HUES64 (cell line): Measurements from ENCODE around the gene TIMM17B.

Source experiments
- H3K27ac ChIP-seq: 2 replicates; pipeline ENCODE4 v1.7.0; 2013; ENCODE audit warnings: low read depth, low read length, inconsistent platforms
- H3K27me3 ChIP-seq: 2 replicates; pipeline ENCODE4 v1.6.1; 2013; ENCODE audit warnings: mild to moderate bottlenecking, low read length; ENCODE audit not compliant: insufficient read depth
- H3K36me3 ChIP-seq: 2 replicates; pipeline ENCODE4 v1.6.1; 2013; ENCODE audit warnings: mild to moderate bottlenecking, low read length; ENCODE audit not compliant: insufficient read depth
- H3K4me1 ChIP-seq: 2 replicates; pipeline ENCODE4 v1.6.1; 2013; ENCODE audit warnings: mild to moderate bottlenecking, low read length, moderate library complexity; ENCODE audit not compliant: insufficient read depth
- H3K4me3 ChIP-seq: 2 replicates; pipeline ENCODE4 v1.5.1; 2013; ENCODE audit warnings: mild to moderate bottlenecking, low read length, moderate library complexity
- H3K9ac ChIP-seq: 2 replicates; pipeline ENCODE4 v1.6.1; 2013; ENCODE audit warnings: mild to moderate bottlenecking, low read depth, low read length
- H3K9me3 ChIP-seq: 2 replicates; pipeline ENCODE4 v1.6.1; 2013; ENCODE audit warnings: low read depth, low read length; ENCODE audit not compliant: insufficient read depth
- WGBS: fragments of 150-250, 120-280 bp; methylation state at CpG from one replicate; pipeline ENCODE4 v1.1.7; 2013; ENCODE audit warnings: missing lambda C conversion rate; 5-methylcytosine and 5-hydroxymethylcytosine counted together

TIMM17B gene

GRCh38 chrX:48934581-48935300 lies 37.2 kb upstream of the TIMM17B start:
- WGBS: 91% methylated on average over 5 of the region's 7 CpGs
- no peaks in the 10 kb centered on the region for H3K9me3 ChIP-seq
- H3K4me3 ChIP-seq: no peak overlapping the region
- peaks cover 14% of the 10 kb centered on the region; the same call in 1 of the 2 replicates for H3K4me1 ChIP-seq
- H3K36me3 ChIP-seq: peaks cover 38% of the 10 kb centered on the region
- H3K9ac ChIP-seq: no peak overlapping the region
- no peak overlapping the region for H3K27ac ChIP-seq
- H3K27me3 ChIP-seq: no peaks in the 10 kb centered on the region

GRCh38 chrX:48933757-48934156 lies 36.2 kb upstream of the TIMM17B start:
- no peak overlapping the region for H3K27ac ChIP-seq
- H3K4me1 ChIP-seq: peaks cover 14% of the 10 kb centered on the region; the same call in 1 of the 2 replicates
- no peaks in the 10 kb centered on the region for H3K9me3 ChIP-seq
- no peak overlapping the region for H3K4me3 ChIP-seq
- no peaks in the 10 kb centered on the region for H3K27me3 ChIP-seq
- H3K9ac ChIP-seq: no peak overlapping the region
- peaks cover 38% of the 10 kb centered on the region for H3K36me3 ChIP-seq
- WGBS: 100% methylated on average over 2 of the region's 2 CpGs

GRCh38 chrX:48927736-48928382 lies 30.3 kb upstream of the TIMM17B start:
- peaks cover 45% of the 10 kb centered on the region for H3K36me3 ChIP-seq
- no peaks in the 10 kb centered on the region for H3K27me3 ChIP-seq
- H3K9ac ChIP-seq: peak overlapping the region; percentile 71
- H3K4me3 ChIP-seq: peak overlapping the region; percentile 38
- peaks cover 12% of the 10 kb centered on the region for H3K4me1 ChIP-seq
- WGBS: 17% methylated on average over 2 of the region's 2 CpGs
- no peaks in the 10 kb centered on the region for H3K9me3 ChIP-seq
- peak overlapping the region; percentile 96 for H3K27ac ChIP-seq

GRCh38 chrX:48927123-48927522 lies 29.6 kb upstream of the TIMM17B start:
- H3K4me3 ChIP-seq: peak overlapping the region; percentile 38
- H3K27me3 ChIP-seq: no peaks in the 10 kb centered on the region
- H3K27ac ChIP-seq: peak overlapping the region; percentile 96
- WGBS: 0% methylated on average over 3 of the region's 5 CpGs
- no peaks in the 10 kb centered on the region for H3K9me3 ChIP-seq
- peaks cover 12% of the 10 kb centered on the region for H3K4me1 ChIP-seq
- peaks cover 45% of the 10 kb centered on the region for H3K36me3 ChIP-seq
- peak overlapping the region; percentile 71 for H3K9ac ChIP-seq

GRCh38 chrX:48924270-48924669 lies 26.7 kb upstream of the TIMM17B start:
- Histone ChIP-seq H3K27me3 (no peaks in the 10 kb centered on the region), H3K36me3 (peaks cover 35% of the 10 kb centered on the region), H3K9ac (no peak overlapping the region), H3K4me1 (peaks cover 22% of the 10 kb centered on the region), H3K4me3 (no peak overlapping the region), H3K9me3 (no peaks in the 10 kb centered on the region), H3K27ac (no peak overlapping the region)
- WGBS: 92% methylated on average over 5 of the region's 5 CpGs

- peaks cover 22% of the 10 kb centered on the region for H3K4me1 ChIP-seq
- no peaks in the 10 kb centered on the region for H3K9me3 ChIP-seq
- no peak overlapping the region for H3K4me3 ChIP-seq
- WGBS: 96% methylated on average over 13 of the region's 13 CpGs
- no peak overlapping the region for H3K27ac ChIP-seq
- H3K36me3 ChIP-seq: peaks cover 35% of the 10 kb centered on the region
- H3K27me3 ChIP-seq: no peaks in the 10 kb centered on the region
- no peak overlapping the region for H3K9ac ChIP-seq
These were observed 26.2 kb upstream of the TIMM17B start for GRCh38 chrX:48923771-48924170.

- peaks cover 39% of the 10 kb centered on the region for H3K36me3 ChIP-seq
- 45% methylated on average over 4 of the region's 4 CpGs for WGBS
- peak overlapping the region; percentile 90; the same call in 1 of the 2 replicates for H3K4me3 ChIP-seq
- H3K27me3 ChIP-seq: no peaks in the 10 kb centered on the region
- H3K9ac ChIP-seq: no peak overlapping the region
- H3K9me3 ChIP-seq: no peaks in the 10 kb centered on the region
- peaks cover 10% of the 10 kb centered on the region; the same call in 1 of the 2 replicates for H3K4me1 ChIP-seq
- peak overlapping the region; percentile 98; the same call in 1 of the 2 replicates for H3K27ac ChIP-seq
These were observed 23.1 kb upstream of the TIMM17B start for GRCh38 chrX:48920718-48921104.

GRCh38 chrX:48919947-48920717 lies 22.6 kb upstream of the TIMM17B start:
- Histone ChIP-seq H3K9ac (peak overlapping the region; percentile 89; the same call in 1 of the 2 replicates), H3K9me3 (no peaks in the 10 kb centered on the region), H3K4me3 (peak overlapping the region; percentile 90), H3K27me3 (no peaks in the 10 kb centered on the region), H3K27ac (peak overlapping the region; percentile 98; the same call in 1 of the 2 replicates), H3K36me3 (peaks cover 39% of the 10 kb centered on the region), H3K4me1 (peaks cover 10% of the 10 kb centered on the region; the same call in 1 of the 2 replicates)
- 66% methylated on average over 8 of the region's 8 CpGs for WGBS

- Histone ChIP-seq H3K9ac (peak overlapping the region; percentile 89), H3K9me3 (no peaks in the 10 kb centered on the region), H3K36me3 (peaks cover 42% of the 10 kb centered on the region), H3K4me3 (peak overlapping the region; percentile 90), H3K4me1 (peaks cover 10% of the 10 kb centered on the region; the same call in 1 of the 2 replicates), H3K27ac (peak overlapping the region; percentile 98), H3K27me3 (no peaks in the 10 kb centered on the region)
- WGBS: 0% methylated on average over 15 of the region's 15 CpGs
These were observed 21.8 kb upstream of the TIMM17B start for GRCh38 chrX:48919360-48919841.

GRCh38 chrX:48918643-48919340 lies 21.2 kb upstream of the TIMM17B start, which contains the start of gene PIM2:
PIM2 (minus strand) TSS chrX:48919024; CDS start chrX:48918834, 190 bp downstream.
- Histone ChIP-seq H3K9me3 (no peaks in the 10 kb centered on the region), H3K27me3 (no peaks in the 10 kb centered on the region), H3K36me3 (peaks cover 42% of the 10 kb centered on the region), H3K4me3 (peak within 1 kb of the TSS; percentile 90), H3K9ac (peak within 1 kb of the TSS; percentile 89), H3K4me1 (peaks cover 10% of the 10 kb centered on the region; the same call in 1 of the 2 replicates), H3K27ac (peak within 1 kb of the TSS; percentile 98)
- under 1% methylated on average over 47 of the region's 55 CpGs for WGBS
